ENCODE measurements around the gene VPREB3.

DNA sequence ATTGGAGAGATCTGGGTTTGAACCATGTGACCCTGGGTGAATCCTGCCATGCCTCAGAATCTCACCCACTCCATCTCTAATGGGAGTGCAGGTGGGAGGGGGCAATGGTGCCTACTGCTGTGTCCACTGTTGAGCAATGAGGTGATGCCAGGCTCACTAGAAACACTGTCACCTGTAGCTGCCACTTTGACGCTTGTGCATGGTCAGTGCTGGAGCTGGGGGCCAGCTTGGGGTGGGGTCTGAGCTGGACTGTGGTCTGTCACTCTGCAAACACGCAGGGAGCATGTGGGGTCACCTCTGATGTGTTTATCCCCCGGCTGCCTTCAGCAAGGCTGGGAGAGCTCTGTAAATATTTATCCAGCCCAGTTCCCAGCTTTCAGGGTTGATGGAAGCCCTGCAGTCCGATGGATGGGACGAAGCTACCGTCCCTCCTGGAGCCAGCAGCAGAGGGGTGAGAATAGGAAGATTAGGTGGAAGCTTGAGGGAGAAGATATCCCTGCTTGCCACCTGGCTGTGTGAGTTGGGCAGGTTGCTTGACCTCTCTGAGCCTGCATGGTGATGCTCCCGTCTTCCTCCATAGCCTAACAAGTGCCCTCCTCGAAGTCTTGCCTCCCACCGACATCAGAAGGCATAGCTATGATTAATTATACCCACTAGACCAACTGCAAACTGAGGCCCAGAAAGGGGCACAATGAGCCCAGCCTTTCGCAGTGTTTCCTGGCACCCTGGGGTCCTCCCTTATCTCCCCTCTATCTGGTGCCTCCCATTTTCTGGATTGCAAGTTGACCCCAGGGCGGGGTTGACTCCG, 20.1 kb upstream of the VPREB3 start:
- TF ChIP-seq, protein P1, sequence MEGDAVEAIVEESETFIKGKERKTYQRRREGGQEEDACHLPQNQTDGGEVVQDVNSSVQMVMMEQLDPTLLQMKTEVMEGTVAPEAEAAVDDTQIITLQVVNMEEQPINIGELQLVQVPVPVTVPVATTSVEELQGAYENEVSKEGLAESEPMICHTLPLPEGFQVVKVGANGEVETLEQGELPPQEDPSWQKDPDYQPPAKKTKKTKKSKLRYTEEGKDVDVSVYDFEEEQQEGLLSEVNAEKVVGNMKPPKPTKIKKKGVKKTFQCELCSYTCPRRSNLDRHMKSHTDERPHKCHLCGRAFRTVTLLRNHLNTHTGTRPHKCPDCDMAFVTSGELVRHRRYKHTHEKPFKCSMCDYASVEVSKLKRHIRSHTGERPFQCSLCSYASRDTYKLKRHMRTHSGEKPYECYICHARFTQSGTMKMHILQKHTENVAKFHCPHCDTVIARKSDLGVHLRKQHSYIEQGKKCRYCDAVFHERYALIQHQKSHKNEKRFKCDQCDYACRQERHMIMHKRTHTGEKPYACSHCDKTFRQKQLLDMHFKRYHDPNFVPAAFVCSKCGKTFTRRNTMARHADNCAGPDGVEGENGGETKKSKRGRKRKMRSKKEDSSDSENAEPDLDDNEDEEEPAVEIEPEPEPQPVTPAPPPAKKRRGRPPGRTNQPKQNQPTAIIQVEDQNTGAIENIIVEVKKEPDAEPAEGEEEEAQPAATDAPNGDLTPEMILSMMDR (IDR thresholded peaks at IDR 0.05): no peak
- TF ChIP-seq POLR2A (IDR thresholded peaks at IDR 0.05): no peak
